OCI-LY7 (cell line): ENCODE results near the gene CATSPER3. TPM values are rescaled to one million over a fixed set of nuclear protein-coding genes. Genes with fewer than 3 reads are reported as not detected.
A peak's percentile ranks its signal among the peaks of the same experiment; 100 is the strongest.

ENCODE experiments used
- BruUV-seq: library from RNA; stranded (reverse); fragments of 400-500 nt; replicated peaks from 2 replicates; lab custom pipeline; 2021; lab: Mats Ljungman, UMichigan
- CTCF ChIA-PET: fragments of 300-600 bp; sonication (Branson Sonifier 250); formaldehyde crosslinking; loops from one replicate; lab custom pipeline; 2022; ENCODE audit warnings: antibody characterized with exemption; ENCODE audit not compliant: unreplicated experiment; lab: Charles Lee
- POLR2A ChIA-PET: fragments of 300-600 bp; sonication (Branson Sonifier 250); formaldehyde crosslinking; loops from one replicate; lab custom pipeline; 2022; ENCODE audit warnings: antibody characterized with exemption; lab: Charles Lee
- DNase-seq: peaks from one replicate; pipeline ENCODE4 v3.0.0-alpha.2; 2015; ENCODE audit warnings: low spot score
- H2AFZ ChIP-seq: fragments of 200-600 bp; sonication (generic), shearing (Covaris generic); 2 replicates; pipeline ENCODE4 v1.6.1; 2014; ENCODE audit warnings: mild to moderate bottlenecking, antibody characterized with exemption, low read length, moderate library complexity
- H3K27ac ChIP-seq: fragments of 200-600 bp; sonication (generic); 2 replicates; pipeline ENCODE4 v1.5.1; 2014; ENCODE audit warnings: mixed run types, low read depth, mild to moderate bottlenecking, moderate library complexity, low read length, inconsistent platforms; ENCODE audit not compliant: poor library complexity, severe bottlenecking
- H3K36me3 ChIP-seq: fragments of 200-600 bp; sonication (generic); 2 replicates; pipeline ENCODE4 v1.6.1; 2014; ENCODE audit warnings: mild to moderate bottlenecking, antibody characterized with exemption, low read length, moderate library complexity, mixed read lengths; ENCODE audit not compliant: insufficient read depth
- H3K4me1 ChIP-seq: fragments of 200-600 bp; sonication (generic); 2 replicates; pipeline ENCODE4 v1.5.1; 2014; ENCODE audit warnings: mild to moderate bottlenecking, low read length; ENCODE audit not compliant: insufficient read depth, poor library complexity, severe bottlenecking
- H3K4me2 ChIP-seq: fragments of 200-600 bp; sonication (generic); 2 replicates; pipeline ENCODE4 v1.6.1; 2014; ENCODE audit warnings: mild to moderate bottlenecking, low read length
- H3K4me3 ChIP-seq: fragments of 200-600 bp; sonication (generic); 2 replicates; pipeline ENCODE4 v1.5.1; 2014; ENCODE audit warnings: mild to moderate bottlenecking, low read depth, low read length; ENCODE audit not compliant: poor library complexity, severe bottlenecking
- H3K79me2 ChIP-seq: fragments of 200-600 bp; sonication (generic); 2 replicates; pipeline ENCODE4 v1.6.1; 2016; ENCODE audit warnings: low read depth, mild to moderate bottlenecking, low read length, moderate library complexity, mixed read lengths; ENCODE audit not compliant: insufficient read depth
- H3K9me2 ChIP-seq: fragments of 200-600 bp; sonication (generic); 2 replicates; pipeline ENCODE4 v1.6.1; 2016; ENCODE audit warnings: mild to moderate bottlenecking, low read length, mixed read lengths; ENCODE audit not compliant: insufficient read depth
- H3K9me3 ChIP-seq: fragments of 200-600 bp; sonication (generic); 2 replicates; pipeline ENCODE4 v1.6.1; 2014; ENCODE audit warnings: mild to moderate bottlenecking, mixed run types, low read length, mixed read lengths
- H4K20me1 ChIP-seq: fragments of 200-600 bp; sonication (generic); 2 replicates; pipeline ENCODE4 v1.6.1; 2014; ENCODE audit warnings: mild to moderate bottlenecking, antibody characterized with exemption, low read length, moderate library complexity, mixed read lengths; ENCODE audit not compliant: insufficient read depth
- EZH2phosphoT487 ChIP-seq: fragments of 200-600 bp; sonication (generic); IDR thresholded peaks from 2 replicates; pipeline ENCODE4 v1.6.1; 2018; ENCODE audit warnings: low read depth, borderline replicate concordance, mild to moderate bottlenecking, mixed run types, antibody characterized with exemption, low read length, moderate library complexity, mixed read lengths
- intact Hi-C: fragments of 100-400 bp; cut with micrococcal nuclease; formaldehyde crosslinking; loops from one replicate; pipeline ENCODE4 v1.10.0; 2022; ENCODE audit not compliant: unreplicated experiment
- total RNA-seq, 2 experiments: library from RNA; depleted of rRNA in 1 of 2; stranded (reverse); fragments of >200 nt in 1 of 2; shearing (Covaris generic) in 1 of 2; gene quantifications; 2 replicates each; pipeline ENCODE4 v1.2.3, GENCODE V29; 2014 to 2022
- TF ChIP-seq, protein P1 (sequence below): fragments of 200-600 bp; sonication (generic); conservative IDR thresholded peaks from 2 replicates; pipeline ENCODE4 v1.5.1; 2014; ENCODE audit warnings: mild to moderate bottlenecking, antibody characterized with exemption, low read length, moderate library complexity, mixed read lengths

CATSPER3 gene
- total RNA-seq, 2 experiments from 2014 or later: 0.61 TPM; not detected in 1

- DNase-seq: peak; percentile 43
- no peak overlapping the region for H2AFZ ChIP-seq
- ChIA-PET CTCF (no interaction called here), POLR2A (interaction anchor here (0.5 to 1.3 kb wide), 3 partner anchors 27 to 122 kb away, joined by 3 to 4 read pairs (median 3); no protein-coding TSS in a partner anchor)
- TF ChIP-seq, protein P1, sequence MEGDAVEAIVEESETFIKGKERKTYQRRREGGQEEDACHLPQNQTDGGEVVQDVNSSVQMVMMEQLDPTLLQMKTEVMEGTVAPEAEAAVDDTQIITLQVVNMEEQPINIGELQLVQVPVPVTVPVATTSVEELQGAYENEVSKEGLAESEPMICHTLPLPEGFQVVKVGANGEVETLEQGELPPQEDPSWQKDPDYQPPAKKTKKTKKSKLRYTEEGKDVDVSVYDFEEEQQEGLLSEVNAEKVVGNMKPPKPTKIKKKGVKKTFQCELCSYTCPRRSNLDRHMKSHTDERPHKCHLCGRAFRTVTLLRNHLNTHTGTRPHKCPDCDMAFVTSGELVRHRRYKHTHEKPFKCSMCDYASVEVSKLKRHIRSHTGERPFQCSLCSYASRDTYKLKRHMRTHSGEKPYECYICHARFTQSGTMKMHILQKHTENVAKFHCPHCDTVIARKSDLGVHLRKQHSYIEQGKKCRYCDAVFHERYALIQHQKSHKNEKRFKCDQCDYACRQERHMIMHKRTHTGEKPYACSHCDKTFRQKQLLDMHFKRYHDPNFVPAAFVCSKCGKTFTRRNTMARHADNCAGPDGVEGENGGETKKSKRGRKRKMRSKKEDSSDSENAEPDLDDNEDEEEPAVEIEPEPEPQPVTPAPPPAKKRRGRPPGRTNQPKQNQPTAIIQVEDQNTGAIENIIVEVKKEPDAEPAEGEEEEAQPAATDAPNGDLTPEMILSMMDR: no peak
- no peak for TF ChIP-seq EZH2phosphoT487
- intact Hi-C loops: no loop called here
- BruUV-seq: no TSS peak
- H3K4me1 ChIP-seq: peaks cover 24% of the 10 kb centered on the region
- peaks cover 55% of the 10 kb centered on the region for H3K36me3 ChIP-seq
- no peaks in the 10 kb centered on the region for H3K9me2 ChIP-seq
- H3K27ac ChIP-seq: peak overlapping the region; percentile 25
- H3K4me3 ChIP-seq: no peak overlapping the region
- 0 out of 2 replicates have a peak, but pooled peaks cover 5% of the 10 kb centered on the region for H4K20me1 ChIP-seq
- H3K9me3 ChIP-seq: no peaks in the 10 kb centered on the region
- peaks cover 19% of the 10 kb centered on the region for H3K79me2 ChIP-seq
- H3K4me2 ChIP-seq: no peak overlapping the region; the same call in 1 of the 2 replicates
These were observed 58.3 kb downstream of the CATSPER3 start for GRCh38 chr5:135025730-135026644.

- TF ChIP-seq, protein P1: no peak
- TF ChIP-seq EZH2phosphoT487: no peak
- Histone ChIP-seq H3K4me2 (no peak overlapping the region; the same call in 1 of the 2 replicates), H3K27ac (peak overlapping the region; percentile 25), H2AFZ (no peak overlapping the region), H4K20me1 (0 out of 2 replicates have a peak, but pooled peaks cover 8% of the 10 kb centered on the region), H3K36me3 (peaks cover 63% of the 10 kb centered on the region), H3K9me3 (no peaks in the 10 kb centered on the region), H3K4me1 (peaks cover 29% of the 10 kb centered on the region), H3K4me3 (no peak overlapping the region), H3K79me2 (peaks cover 27% of the 10 kb centered on the region), H3K9me2 (no peaks in the 10 kb centered on the region)
- ChIA-PET CTCF (no interaction called here), POLR2A (interaction anchor here (0.5 to 0.6 kb wide), 2 partner anchors 26 to 123 kb away, joined by 3 to 4 read pairs; no protein-coding TSS in a partner anchor)
- BruUV-seq: no TSS peak
- intact Hi-C loops: no loop called here
- DNase-seq: no peak
These were observed 59.0 kb downstream of the CATSPER3 start for GRCh38 chr5:135026645-135027265.
